Measurements from ENCODE around the gene KDM5B.

Gene KDM5B

DNA sequence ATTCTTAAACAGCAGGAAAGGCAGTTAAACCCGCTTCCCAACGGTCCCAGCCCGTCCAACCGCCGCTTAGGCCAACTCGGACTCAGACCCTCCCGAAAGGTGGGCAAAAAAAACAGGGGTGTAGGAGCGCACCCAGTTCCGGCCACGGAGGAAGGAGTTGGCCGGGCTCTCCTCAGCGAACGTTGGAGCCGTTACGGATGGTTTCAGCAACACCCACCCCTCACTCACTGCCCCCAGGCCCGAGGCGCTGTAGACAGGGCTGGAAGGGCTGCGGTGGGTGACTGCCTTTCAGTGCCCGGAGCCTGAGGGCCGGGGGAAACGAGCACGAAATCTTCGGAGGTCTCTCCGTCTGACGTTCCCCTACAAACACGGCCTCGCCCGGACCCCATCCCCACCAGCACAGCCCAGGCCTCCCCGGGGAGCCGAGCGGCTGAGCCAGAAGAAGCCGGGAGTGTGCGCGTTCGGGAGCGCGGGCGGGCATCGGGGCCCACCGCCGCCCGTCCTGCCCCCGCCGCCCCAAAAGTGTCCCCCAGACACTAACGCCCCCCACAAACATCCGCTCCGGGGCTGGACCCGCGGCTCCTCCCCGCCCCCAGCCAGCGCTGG is 1.3 kb downstream of the KDM5B start:
- TF ChIP-seq, protein P1, sequence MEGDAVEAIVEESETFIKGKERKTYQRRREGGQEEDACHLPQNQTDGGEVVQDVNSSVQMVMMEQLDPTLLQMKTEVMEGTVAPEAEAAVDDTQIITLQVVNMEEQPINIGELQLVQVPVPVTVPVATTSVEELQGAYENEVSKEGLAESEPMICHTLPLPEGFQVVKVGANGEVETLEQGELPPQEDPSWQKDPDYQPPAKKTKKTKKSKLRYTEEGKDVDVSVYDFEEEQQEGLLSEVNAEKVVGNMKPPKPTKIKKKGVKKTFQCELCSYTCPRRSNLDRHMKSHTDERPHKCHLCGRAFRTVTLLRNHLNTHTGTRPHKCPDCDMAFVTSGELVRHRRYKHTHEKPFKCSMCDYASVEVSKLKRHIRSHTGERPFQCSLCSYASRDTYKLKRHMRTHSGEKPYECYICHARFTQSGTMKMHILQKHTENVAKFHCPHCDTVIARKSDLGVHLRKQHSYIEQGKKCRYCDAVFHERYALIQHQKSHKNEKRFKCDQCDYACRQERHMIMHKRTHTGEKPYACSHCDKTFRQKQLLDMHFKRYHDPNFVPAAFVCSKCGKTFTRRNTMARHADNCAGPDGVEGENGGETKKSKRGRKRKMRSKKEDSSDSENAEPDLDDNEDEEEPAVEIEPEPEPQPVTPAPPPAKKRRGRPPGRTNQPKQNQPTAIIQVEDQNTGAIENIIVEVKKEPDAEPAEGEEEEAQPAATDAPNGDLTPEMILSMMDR (IDR thresholded peaks at IDR 0.05; ENCODE audit: insufficient read depth, low read depth, low read length, missing control alignments), result no peak
- peak; percentile 20 for DNase-seq (ENCODE audit: low read depth)
- peak overlapping the region; percentile 87 for H3K4me3 ChIP-seq (ENCODE audit: low read length)

DNA sequence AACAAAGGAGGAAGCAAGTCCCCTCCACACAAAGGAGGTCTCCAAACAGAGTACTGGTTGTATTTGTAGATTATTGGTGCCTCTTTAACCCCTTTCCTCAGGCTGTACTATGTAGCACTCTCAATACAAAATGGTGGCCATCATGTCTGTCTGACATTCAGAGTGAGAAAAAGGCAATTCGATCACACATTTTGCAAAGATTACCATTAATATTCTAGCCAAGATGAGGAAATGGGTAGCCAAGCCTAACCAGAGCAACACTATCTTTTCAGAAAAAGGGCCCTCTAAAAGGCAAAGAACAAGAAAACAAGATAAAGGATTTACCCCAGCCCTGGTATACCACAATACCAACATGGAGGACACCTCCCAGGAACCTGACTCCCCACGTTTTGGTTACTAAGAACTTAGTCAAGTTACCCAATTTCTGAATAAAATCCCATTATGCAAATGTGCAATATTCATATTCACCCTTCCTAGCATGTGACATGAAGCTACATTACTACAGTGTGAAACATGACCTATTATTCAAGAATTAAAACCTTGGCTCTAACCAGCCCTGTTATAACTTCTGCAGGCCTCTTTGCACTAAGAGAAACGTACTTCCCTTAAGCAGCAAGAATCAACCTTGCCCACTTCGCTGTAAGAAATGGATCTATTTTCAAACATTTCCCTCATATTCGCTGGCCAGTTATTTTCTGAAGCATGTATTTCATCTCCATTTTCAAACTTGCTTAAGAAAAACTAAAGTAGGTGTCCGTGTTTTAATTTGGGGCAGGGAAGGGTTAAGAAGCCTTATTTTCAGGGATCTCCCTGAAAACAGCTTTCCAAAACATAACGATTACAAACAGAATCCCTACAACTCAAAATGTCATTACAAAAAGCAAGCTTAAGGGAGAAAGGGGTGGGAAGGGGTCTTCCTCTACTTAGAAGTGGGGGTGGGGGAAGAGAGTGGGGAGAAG is 2.1 kb downstream of the KDM5B start:
- peak overlapping the region; percentile 87 for H3K4me3 ChIP-seq (ENCODE audit: low read length)
- TF ChIP-seq, protein P1 (IDR thresholded peaks at IDR 0.05; ENCODE audit: insufficient read depth, low read depth, low read length, missing control alignments), result no peak
- peak; percentile 41 for DNase-seq (ENCODE audit: low read depth)

DNA sequence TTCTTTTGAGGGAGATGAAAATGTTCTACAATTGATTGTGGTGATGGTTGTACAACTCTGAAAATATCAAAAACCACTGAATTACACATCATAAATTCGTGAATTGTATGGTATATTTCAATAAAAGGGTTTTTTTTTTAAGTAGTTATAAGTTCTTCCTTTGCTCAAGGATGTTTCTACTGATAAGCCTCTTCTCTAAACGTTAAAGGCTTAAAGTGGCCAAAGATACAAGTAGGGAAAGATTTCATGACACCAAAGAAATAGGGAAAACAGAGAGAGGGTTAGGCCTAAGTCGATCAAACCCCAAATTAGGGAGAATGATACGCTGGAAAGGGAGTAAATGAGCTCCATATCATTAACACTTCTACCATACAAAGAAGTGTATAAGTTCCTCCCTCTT is 4.1 kb downstream of the KDM5B start:
- H3K4me3 ChIP-seq (ENCODE audit: low read length), result no peak overlapping the region
- no peak for DNase-seq (ENCODE audit: low read depth)
- TF ChIP-seq, protein P1 (IDR thresholded peaks at IDR 0.05; ENCODE audit: insufficient read depth, low read depth, low read length, missing control alignments), result no peak

DNA sequence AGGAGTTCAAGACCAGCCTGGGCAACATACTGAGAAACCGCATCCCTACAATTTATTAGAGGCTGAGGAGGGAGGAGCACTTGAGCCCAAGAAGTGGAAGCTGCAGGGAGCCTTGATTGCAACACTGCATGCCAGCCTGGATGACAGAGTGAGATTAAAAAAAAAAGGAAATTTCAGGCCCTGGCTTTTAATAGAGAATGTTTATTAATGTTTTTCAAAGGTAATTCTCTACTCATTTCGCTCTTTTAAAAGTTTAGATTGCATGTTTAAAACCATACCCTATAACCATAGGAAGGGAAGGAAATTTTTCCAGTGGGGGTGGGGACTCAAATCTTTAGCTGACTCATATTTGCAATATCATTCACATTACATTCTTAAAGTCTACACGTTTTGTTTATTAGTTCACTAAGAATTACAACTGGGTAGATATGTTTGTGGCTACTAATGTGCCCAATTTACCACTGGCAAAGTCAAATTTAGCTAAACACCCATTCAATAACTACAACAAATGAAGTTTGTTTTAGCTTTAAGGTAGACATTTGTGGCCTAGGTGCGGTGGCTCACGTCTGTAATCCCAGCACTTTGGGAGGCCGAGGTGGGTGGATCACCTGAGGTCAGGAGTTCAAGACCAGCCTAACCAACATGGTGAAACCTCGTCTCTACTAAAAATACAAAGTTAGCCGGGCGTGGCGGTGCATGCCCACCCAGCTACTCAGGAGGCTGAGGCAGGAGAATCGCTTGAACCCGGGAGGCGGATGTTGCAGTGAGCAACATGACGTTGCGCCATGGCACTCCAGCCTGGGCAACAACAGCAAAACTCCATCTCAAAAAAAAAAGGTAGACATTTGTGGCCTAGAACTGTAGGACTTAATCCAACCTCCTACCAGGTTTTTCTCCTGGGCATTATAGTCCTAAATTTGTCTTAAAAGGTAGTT is 5.0 kb downstream of the KDM5B start:
- TF ChIP-seq, protein P1 (IDR thresholded peaks at IDR 0.05; ENCODE audit: insufficient read depth, low read depth, low read length, missing control alignments), result no peak
- DNase-seq (ENCODE audit: low read depth), result peak; percentile 69
- H3K4me3 ChIP-seq (ENCODE audit: low read length), result no peak overlapping the region

DNA sequence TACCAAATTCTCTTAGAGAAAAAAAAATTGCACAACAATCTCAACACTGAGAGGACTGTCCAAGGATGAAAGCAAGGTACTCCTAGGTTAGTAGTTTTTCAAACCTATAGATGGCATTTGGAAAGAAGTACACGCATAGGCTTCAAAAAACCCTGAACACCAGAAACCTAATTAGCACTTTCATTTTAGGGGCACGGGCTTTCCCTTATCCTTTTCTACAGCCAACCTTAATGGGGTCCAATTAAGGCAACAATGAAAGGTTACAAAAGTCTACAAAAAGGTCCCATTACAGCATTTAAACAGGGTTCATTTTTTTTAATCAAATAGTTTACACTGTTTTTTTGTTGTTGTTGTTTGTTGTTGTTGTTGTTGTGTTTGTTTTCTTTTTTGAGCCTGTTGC is 6.2 kb downstream of the KDM5B start:
- TF ChIP-seq, protein P1 (IDR thresholded peaks at IDR 0.05; ENCODE audit: insufficient read depth, low read depth, low read length, missing control alignments), result no peak
- H3K4me3 ChIP-seq (ENCODE audit: low read length), result no peak overlapping the region
- DNase-seq (ENCODE audit: low read depth), result no peak

DNA sequence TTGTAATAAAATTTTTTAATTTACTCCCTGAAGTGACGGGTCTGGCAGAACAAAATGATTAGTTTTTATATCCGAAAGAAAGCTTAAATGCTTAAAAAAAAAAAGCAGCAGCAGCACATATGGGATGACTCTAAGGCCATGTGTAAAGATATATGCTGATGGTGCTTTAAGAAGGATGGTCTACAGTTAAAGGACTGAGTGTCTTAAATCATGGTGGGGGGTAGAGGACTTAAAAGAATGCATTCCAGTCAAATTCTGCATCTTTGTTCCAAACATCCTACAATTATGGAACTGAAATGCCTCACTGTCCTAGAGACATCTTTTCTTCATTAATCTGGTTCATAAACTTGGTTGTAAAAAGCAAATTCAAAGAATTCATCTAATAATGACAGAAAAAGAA is 7.0 kb downstream of the KDM5B start:
- no peak overlapping the region for H3K4me3 ChIP-seq (ENCODE audit: low read length)
- TF ChIP-seq, protein P1 (IDR thresholded peaks at IDR 0.05; ENCODE audit: insufficient read depth, low read depth, low read length, missing control alignments), result no peak

More for the DNA sequence above, 7.0 kb downstream of the KDM5B start:
- no peak for DNase-seq (ENCODE audit: low read depth)
